ENCODE results near the gene PLA2G2D.
A peak's percentile ranks its signal among the peaks of the same experiment; 100 is the strongest.

Gene PLA2G2D

DNA sequence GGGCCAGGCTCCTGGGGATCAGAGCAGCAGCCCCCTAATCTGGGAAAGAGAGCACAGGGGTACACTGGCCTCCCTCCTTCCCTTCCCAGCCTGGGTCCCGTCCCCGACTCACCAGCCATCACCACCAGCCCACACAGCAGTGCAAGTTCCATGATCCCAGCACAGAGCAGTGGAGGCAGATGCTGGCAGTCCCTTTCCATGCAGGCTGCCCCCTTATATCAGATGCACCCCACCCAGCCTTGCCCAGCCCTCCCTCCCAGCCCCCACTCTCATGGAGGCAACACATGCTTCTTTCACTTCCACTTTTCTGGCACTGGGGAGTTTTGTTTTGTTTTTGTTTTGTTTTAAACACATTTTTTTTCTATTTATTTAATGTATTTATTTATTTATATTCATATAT is at the start of gene PLA2G2D:
TSS of gene PLA2G2D (minus strand) at position 190 of the 400 bp plus-strand sequence. CDS start at position 152, 38 bp downstream.
- DNase-seq = no peak

DNA sequence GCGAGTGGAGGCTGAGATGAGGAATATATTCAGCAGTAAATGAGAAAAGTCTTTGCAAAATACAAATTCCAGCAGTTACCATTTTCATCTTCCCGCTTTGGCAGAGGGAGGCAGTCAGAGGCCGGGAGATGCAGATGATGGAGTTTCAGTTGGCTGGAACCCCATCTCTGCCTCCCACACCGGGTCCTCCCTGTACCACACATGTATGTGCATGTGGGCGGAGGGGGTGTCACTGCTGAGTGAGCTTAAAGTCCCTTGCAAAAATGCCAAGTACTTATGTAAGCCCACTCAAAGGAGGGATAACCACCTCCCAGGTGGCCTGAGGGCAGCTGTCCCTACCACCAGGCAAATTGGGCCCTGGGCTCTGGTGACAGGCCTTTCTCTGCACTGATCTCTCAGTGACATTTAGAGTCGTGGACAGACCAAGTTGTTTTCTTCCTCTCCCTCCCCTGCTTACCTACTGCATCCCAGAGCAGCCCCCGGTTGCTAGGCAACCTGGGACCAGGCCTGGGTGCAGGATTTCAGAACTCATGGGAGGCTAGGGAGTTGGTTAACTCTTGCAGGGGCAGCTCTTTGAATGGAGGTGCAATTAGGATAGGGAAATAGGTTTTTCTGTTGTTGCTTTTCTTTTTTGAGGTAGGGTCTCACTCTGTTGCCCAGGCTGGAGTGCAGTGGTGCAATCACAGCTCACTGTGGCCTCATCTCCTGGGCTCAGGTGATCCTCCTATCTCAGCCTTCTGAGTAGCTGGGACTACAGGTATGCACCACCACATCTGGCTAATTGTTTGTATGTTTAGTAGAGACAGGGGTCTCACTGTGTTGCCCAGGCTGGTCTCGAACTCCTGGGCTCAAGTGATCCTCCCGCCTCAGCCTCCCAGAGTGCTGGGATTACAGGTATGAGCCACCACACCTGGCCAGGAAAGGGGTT is 49.5 kb upstream of the PLA2G2D start:
- no peak for DNase-seq

GRCh38 chr1:20167126-20167525 is 47.8 kb upstream of the PLA2G2D start:
- no peak for DNase-seq

DNA sequence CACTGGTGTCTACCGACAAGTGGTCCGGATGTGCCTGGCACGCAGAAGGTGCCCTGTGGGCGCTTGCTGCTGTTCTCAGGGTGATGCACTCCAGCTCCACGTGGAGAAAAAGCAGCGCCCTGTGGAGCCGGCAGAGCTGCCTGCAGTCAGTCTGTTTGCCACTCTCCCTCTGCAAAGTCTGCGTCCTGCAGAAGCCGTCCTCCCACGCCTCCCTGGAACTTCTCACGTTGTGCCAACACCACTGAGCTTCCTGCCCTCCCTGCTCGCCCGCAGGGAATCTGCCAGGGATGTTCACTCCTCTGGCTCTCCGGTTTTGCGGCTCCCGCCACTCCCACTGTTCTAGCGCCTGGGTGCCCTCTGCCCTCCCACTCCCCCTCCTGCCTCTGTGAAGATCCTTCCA is 46.7 kb upstream of the PLA2G2D start:
- no peak for DNase-seq

DNA sequence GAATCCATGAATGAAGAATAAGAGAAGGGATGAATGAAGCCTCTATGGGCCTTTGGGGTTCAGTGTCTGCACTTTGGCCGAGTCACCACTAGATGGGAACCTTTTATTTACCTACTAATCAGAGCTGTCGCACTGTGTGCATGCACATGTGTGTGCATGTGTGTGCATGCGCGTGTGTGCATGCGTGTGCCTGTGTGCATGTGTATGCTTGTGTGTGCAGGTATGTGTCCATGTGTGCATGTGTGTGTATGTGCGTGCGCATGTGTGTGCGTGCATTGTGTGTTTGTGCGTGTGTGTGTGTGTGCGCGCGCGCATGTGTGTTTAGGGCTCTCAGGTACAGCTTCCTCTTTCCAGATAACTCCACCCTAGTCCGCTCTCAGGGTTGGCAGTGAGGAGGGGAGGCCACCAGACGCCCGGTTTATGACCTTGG is 46.2 kb upstream of the PLA2G2D start:
- DNase-seq = no peak

DNA sequence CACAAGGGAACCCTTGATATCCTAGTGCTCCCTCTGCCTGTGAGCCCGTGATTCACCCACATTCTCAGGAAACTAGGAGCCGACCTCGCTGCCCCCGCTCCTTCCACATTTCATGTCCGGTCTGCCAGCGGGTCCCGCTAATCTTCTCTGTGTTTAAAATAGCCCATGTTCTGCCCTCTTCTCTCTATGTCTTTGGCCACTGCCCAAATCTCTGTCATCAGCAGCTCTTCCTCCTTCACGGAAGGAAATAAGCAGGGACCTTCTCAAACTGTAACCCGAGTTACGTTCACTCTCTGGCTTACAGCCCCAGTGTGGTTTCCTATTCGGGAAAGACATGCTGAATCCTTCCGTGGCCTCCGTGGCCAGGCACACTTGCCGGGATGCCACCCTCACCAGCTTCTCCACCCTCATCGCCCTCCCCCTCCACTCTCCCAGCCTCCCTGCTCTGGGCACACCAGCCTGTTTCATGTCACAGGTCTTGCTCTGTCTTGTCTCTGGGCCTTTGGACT is 45.4 kb upstream of the PLA2G2D start:
- no peak for DNase-seq

DNA sequence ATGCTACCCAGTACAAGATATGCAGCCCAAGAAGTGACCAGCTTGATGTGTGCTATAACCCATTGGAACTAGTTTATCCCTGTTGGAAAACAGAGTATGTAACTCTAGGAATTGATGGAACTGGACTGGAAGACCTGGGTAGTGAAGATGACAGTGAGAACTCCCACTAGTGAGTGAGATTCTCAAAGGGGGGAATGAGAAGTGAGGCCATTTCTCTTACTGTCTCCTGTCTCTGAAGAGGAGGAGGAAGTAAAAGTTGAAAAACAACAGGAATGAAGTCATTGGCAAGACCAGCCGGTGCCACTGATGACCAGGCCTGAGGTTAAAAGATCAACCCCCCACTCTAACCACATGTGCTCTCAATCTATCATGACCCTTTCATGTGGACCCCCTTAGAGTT is 40.7 kb upstream of the PLA2G2D start:
- DNase-seq = no peak

DNA sequence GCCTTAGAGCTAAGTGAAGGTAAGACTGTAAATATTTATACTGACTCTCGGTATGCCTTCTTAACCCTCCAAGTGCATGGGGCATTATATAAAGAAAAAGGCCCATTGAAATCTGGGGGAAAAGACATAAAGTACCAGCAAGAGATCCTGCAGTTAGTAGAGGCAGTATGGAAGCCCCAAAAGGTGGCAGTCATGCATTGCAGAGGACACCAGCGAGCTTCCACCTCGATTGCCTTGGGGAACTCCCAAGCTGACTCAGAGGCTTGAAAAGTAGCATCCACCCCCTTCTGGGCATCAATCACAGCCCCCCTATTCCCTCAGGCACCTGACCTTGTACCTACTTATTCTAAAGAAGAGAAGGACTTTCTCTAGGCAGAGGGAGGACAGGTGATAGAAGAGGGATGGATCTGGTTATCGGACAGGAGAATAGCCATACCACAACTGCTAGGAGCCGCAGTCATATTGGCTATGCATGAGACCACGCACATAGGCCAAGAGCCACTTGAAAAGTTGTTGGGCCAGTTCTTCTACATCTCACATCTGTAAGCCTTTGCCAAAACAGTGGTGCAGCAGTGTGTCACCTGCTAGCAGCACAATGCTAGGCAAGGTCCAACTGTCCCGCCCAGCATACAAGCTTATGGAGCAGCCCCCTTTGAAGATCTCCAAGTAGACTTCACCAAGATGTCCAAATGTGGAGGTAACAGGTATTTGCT is 39.2 kb upstream of the PLA2G2D start:
- DNase-seq = no peak

- DNase-seq = no peak
Measured at GRCh38 chr1:20154301-20154831, 35.0 kb upstream of the PLA2G2D start.

DNA sequence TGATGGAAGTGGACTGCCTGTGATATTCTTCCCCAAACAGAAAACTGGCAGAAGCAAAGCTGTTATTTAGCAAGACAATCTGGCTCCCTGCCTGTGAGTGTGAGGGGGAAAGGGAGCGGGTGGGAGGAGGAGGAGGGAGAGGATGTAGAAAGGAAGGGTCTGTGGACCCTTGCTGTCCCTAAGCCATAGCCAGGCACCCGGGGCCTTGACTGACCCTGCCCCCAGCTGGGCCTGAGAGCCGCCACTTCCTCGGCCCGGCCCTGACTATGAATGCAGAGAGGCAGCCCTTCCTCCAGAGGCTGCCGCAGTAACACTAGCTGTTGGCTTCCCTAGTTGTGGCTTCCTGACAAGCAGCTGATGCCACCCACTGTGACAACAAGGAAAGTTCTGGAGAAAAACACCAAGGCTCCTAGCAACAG is 33.7 kb upstream of the PLA2G2D start:
- no peak for DNase-seq

DNA sequence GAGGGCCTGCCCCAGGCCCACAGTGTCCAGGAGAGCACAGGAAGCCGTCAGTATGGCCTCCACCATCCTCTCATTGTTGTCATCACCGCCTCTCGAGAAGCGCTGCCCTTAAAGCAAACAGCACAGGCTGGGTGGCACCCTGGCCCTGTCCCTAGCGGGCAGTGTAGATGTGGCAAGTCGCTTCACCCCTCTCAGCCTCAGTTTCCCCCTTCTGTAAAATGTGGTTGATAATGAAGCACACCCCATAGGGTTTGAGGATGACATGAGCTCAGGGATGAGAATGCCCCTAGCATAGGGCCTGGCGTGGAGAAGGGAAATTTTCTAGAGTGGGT is 33.2 kb upstream of the PLA2G2D start:
- DNase-seq = no peak

- DNase-seq = peak; percentile 78
Measured at GRCh38 chr1:20151906-20152598, 32.7 kb upstream of the PLA2G2D start.

- no peak for DNase-seq
Measured at GRCh38 chr1:20150969-20151368, 31.6 kb upstream of the PLA2G2D start.

GRCh38 chr1:20150326-20150705 is 31.0 kb upstream of the PLA2G2D start:
- no peak for DNase-seq

DNA sequence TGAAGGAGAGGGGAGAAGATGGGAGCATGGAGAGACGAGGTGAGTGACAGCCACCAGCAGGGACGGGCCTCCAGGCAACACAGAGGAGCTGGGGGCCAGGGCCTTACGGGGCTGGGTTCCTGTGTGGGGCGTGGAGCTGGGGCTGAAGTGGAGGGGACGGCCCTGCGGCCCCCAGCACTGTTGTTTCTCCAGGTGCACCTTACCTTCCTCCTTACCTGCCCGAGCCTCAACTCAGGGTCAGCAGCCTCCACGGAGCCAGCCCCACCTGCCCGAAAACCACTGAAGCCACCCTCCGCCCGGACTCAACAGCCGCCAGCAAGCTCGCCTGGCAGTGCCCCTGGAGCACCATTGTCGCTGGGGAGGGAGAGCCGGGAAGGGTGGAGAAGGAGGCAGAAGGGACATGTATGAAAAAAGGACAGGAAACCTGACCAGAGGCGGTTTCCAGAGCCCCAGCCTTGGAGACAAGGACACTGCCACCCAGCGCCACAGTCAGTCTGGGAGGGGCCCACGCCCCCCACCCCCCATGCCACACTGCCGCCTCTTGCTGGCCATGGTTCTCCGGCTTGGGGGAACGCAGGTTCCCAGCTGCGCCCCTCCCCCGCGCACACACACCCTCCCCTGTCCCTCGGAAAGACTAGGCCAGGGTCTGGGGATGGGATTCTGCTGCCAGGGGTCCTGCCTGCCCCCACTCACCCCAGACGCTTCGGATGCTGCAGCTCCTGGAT is 30.4 kb upstream of the PLA2G2D start:
- DNase-seq = no peak

GRCh38 chr1:20148571-20149500 is 29.5 kb upstream of the PLA2G2D start:
- DNase-seq = no peak

- no peak for DNase-seq
Measured at GRCh38 chr1:20147846-20148570, 28.7 kb upstream of the PLA2G2D start.

DNA sequence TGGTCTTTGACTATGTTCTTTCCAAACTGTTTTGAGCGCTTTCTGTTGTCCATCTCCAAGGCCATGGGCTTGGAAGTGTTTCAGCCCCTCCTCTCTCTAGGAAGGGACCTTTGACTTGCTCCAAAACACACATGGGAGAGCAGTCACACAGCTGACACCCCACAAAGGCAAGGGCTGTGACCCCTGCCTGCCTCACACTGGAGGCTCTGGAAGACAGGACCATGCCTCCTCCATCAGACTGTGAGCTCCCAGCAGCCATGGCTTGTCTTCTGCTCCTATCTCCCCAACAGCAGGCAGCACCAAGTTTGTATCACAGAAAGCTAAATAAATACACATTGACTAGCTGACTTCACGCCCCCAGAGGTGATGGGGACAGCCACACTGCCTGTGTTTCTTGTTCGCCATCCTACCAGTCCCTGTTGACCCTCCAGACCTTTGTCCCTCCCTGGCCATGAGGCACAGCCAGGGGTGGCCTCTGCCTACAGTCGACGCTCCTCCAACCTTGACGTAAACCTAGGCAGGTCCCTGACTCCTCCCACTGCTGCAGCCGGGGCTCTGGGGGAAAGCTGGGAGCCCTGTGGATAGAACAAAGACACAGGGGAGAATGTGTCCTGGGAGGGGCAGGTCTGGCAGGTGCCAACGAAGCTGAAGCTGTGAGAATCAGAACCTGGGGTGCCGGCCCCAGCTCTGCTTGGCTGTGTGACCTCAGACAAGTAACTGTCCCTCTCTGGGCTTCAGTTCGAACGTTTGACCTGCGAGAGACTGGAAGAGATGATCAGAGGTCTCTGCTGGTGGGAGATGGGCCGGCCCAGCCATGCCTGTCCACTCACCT is 24.6 kb upstream of the PLA2G2D start:
- DNase-seq = no peak

DNA sequence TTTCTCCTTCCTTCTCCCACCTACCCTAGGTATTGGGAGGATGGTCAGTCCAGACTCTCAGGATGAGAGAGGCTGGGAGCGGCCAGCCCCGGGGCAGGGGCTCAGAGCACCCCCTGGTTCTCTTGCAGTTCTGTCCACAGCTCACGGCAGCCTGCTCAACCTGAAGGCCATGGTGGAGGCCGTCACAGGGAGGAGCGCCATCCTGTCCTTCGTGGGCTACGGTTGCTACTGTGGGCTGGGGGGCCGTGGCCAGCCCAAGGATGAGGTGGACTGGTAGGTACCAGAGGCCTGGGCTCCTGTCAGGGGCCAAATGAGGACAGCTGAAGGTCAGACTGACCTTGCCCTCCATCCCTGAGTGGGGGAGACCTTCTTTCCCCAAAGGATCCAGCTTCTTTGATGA is 24.0 kb upstream of the PLA2G2D start:
- DNase-seq = no peak

Measured in NCI-H2171 (cell line).